Osteocyte (in vitro differentiated cells): ENCODE results near the gene TADA2A. TPM values are rescaled to one million over a fixed set of nuclear protein-coding genes. Genes with fewer than 3 reads are reported as not detected.

ENCODE experiments used
- DNase-seq: peaks from one replicate; pipeline ENCODE4 v3.0.0; 2021; ENCODE audit warnings: mixed read lengths; ENCODE audit not compliant: unreplicated experiment; ENCODE audit errors: extremely low spot score
- H3K27ac Mint-ChIP-seq: one replicate; pipeline ENCODE4 v1.8.0; 2021; ENCODE audit warnings: mild to moderate bottlenecking, mixed read lengths; ENCODE audit not compliant: unreplicated experiment
- H3K27me3 Mint-ChIP-seq: one replicate; pipeline ENCODE4 v1.8.0; 2021; ENCODE audit warnings: mixed read lengths; ENCODE audit not compliant: unreplicated experiment
- H3K36me3 Mint-ChIP-seq: one replicate; pipeline ENCODE4 v1.8.0; 2021; ENCODE audit warnings: mixed read lengths; ENCODE audit not compliant: unreplicated experiment
- H3K4me1 Mint-ChIP-seq: one replicate; pipeline ENCODE4 v1.8.0; 2021; ENCODE audit warnings: mixed read lengths; ENCODE audit not compliant: unreplicated experiment
- H3K4me3 Mint-ChIP-seq: one replicate; pipeline ENCODE4 v1.8.0; 2021; ENCODE audit warnings: mild to moderate bottlenecking, moderate library complexity, mixed read lengths; ENCODE audit not compliant: unreplicated experiment
- H3K9me3 Mint-ChIP-seq: one replicate; pipeline ENCODE4 v1.8.0; 2021; ENCODE audit warnings: mixed read lengths; ENCODE audit not compliant: unreplicated experiment
- CTCF ChIP-seq: fragments of 200-600 bp; sonication (generic); IDR thresholded peaks from 2 replicates; pipeline ENCODE4 v1.5.0; 2021; ENCODE audit warnings: antibody characterized with exemption, mild to moderate bottlenecking, moderate library complexity
- total RNA-seq: library from RNA; stranded (reverse); gene quantifications from 2 replicates; pipeline ENCODE4 v1.2.1, GENCODE V29; 2021

The TADA2A gene
- total RNA-seq, 1 donor from 2014 or later: 20.4 TPM

- no peak for DNase-seq
- H3K9me3 Mint-ChIP-seq: no peaks in the 10 kb centered on the region
- no peak for TF ChIP-seq CTCF
- no peak overlapping the region for H3K27ac Mint-ChIP-seq
- H3K4me1 Mint-ChIP-seq: peaks cover 19% of the 10 kb centered on the region
- no peaks in the 10 kb centered on the region for H3K36me3 Mint-ChIP-seq
- H3K27me3 Mint-ChIP-seq: no peaks in the 10 kb centered on the region
- H3K4me3 Mint-ChIP-seq: no peak overlapping the region
These were observed 95.6 kb downstream of the TADA2A start for GRCh38 chr17:37502009-37502936.

GRCh38 chr17:37503148-37503547 is 96.5 kb downstream of the TADA2A start:
- Mint-ChIP-seq H3K4me1 (peaks cover 17% of the 10 kb centered on the region), H3K36me3 (no peaks in the 10 kb centered on the region), H3K27me3 (no peaks in the 10 kb centered on the region), H3K9me3 (no peaks in the 10 kb centered on the region), H3K4me3 (no peak overlapping the region), H3K27ac (no peak overlapping the region)
- DNase-seq: no peak
- TF ChIP-seq CTCF: no peak

GRCh38 chr17:37505333-37505732 is 98.6 kb downstream of the TADA2A start:
- no peak for TF ChIP-seq CTCF
- H3K27ac Mint-ChIP-seq: no peak overlapping the region
- no peaks in the 10 kb centered on the region for H3K27me3 Mint-ChIP-seq
- DNase-seq: no peak
- peaks cover 16% of the 10 kb centered on the region for H3K4me1 Mint-ChIP-seq
- H3K9me3 Mint-ChIP-seq: no peaks in the 10 kb centered on the region
- H3K4me3 Mint-ChIP-seq: no peak overlapping the region
- no peaks in the 10 kb centered on the region for H3K36me3 Mint-ChIP-seq

- Mint-ChIP-seq H3K27ac (peak overlapping the region; percentile 50), H3K9me3 (no peaks in the 10 kb centered on the region), H3K36me3 (no peaks in the 10 kb centered on the region), H3K27me3 (no peaks in the 10 kb centered on the region), H3K4me3 (no peak overlapping the region), H3K4me1 (peaks cover 11% of the 10 kb centered on the region)
- peak; percentile 42 for TF ChIP-seq CTCF
- no peak for DNase-seq
These were observed 100.0 kb downstream of the TADA2A start for GRCh38 chr17:37506678-37507077.

- Mint-ChIP-seq H3K36me3 (peaks cover 2% of the 10 kb centered on the region), H3K27me3 (no peaks in the 10 kb centered on the region), H3K27ac (peak overlapping the region; percentile 50), H3K9me3 (no peaks in the 10 kb centered on the region), H3K4me3 (no peak overlapping the region), H3K4me1 (peaks cover 11% of the 10 kb centered on the region)
- DNase-seq: no peak
- no peak for TF ChIP-seq CTCF
These were observed 100.4 kb downstream of the TADA2A start for GRCh38 chr17:37507111-37507510.
